HepG2 (cell line): Measurements from ENCODE around the gene GPD1. TPM values are rescaled to one million over a fixed set of nuclear protein-coding genes. Genes with fewer than 3 reads are reported as not detected.
A peak's percentile ranks its signal among the peaks of the same experiment; 100 is the strongest.

ENCODE experiments used
- ATF2 ChIP-seq: sonication (generic); formaldehyde crosslinking; IDR thresholded peaks from 2 replicates; pipeline ENCODE4 v1.4.0; 2020; ENCODE audit warnings: missing genetic modification reagents
- FOXK2 ChIP-seq: fragments of 450-650 bp; IDR thresholded peaks from 2 replicates; pipeline ENCODE4 v1.6.1; 2016
- GABPB1 ChIP-seq: IDR thresholded peaks from 2 replicates; pipeline ENCODE4 v1.6.1; 2016; ENCODE audit warnings: mild to moderate bottlenecking, missing genetic modification reagents, moderate library complexity, missing compliant biosample characterization
- HMG20B ChIP-seq: conservative IDR thresholded peaks from 2 replicates; pipeline ENCODE4 v1.6.1; 2016; ENCODE audit warnings: missing genetic modification reagents, missing compliant biosample characterization
- HOXA9 ChIP-seq: sonication (generic); formaldehyde crosslinking; IDR thresholded peaks from 2 replicates; pipeline ENCODE4 v1.8.1; 2022; ENCODE audit warnings: missing genetic modification reagents, mild to moderate bottlenecking, moderate library complexity, borderline replicate concordance
- KDM2A ChIP-seq: sonication (generic); formaldehyde crosslinking; IDR thresholded peaks from 2 replicates; pipeline ENCODE4 v1.4.0; 2020; ENCODE audit warnings: low read depth, missing genetic modification reagents, borderline replicate concordance
- KLF16 ChIP-seq, 2 experiments: sonication (generic) in 1 of 2; formaldehyde crosslinking in 1 of 2; IDR thresholded peaks; 2 replicates each; pipeline versions ENCODE4 v1.6.1 to v1.8.0; 2016 to 2023; ENCODE audit warnings: missing genetic modification reagents in 2 of 2, missing compliant biosample characterization in 1 of 2
- MYC ChIP-seq: sonication (generic); formaldehyde crosslinking; IDR thresholded peaks from 2 replicates; pipeline ENCODE4 v1.9.0; 2021; ENCODE audit warnings: missing genetic modification reagents, borderline replicate concordance
- NKX3-1 ChIP-seq: sonication (generic); formaldehyde crosslinking; IDR thresholded peaks from 2 replicates; pipeline ENCODE4 v1.5.0; 2020; ENCODE audit warnings: missing genetic modification reagents
- RBAK ChIP-seq: sonication (generic); formaldehyde crosslinking; IDR thresholded peaks from 2 replicates; pipeline ENCODE4 v1.5.1; 2020; ENCODE audit warnings: mild to moderate bottlenecking, missing genetic modification reagents
- SP5 ChIP-seq: IDR thresholded peaks from 2 replicates; pipeline ENCODE4 v1.6.1; 2016; ENCODE audit warnings: low read depth, borderline replicate concordance
- THAP7 ChIP-seq: sonication (generic); formaldehyde crosslinking; IDR thresholded peaks from 2 replicates; pipeline ENCODE4 v1.8.1; 2023; ENCODE audit warnings: mild to moderate bottlenecking, missing genetic modification reagents
- ZNF292 ChIP-seq: sonication (generic); formaldehyde crosslinking; IDR thresholded peaks from 2 replicates; pipeline ENCODE4 v1.8.1; 2022; ENCODE audit warnings: mild to moderate bottlenecking, low read depth, missing genetic modification reagents, borderline replicate concordance
- ZNF333 ChIP-seq: sonication (generic); formaldehyde crosslinking; IDR thresholded peaks from 2 replicates; pipeline ENCODE4 v1.4.0; 2020; ENCODE audit warnings: mild to moderate bottlenecking, missing genetic modification reagents, borderline replicate concordance
- ZNF33A ChIP-seq: sonication (generic); formaldehyde crosslinking; IDR thresholded peaks from 2 replicates; pipeline ENCODE4 v1.5.1; 2020; ENCODE audit warnings: missing genetic modification reagents, mild to moderate bottlenecking, moderate library complexity, borderline replicate concordance
- ZNF367 ChIP-seq: sonication (generic); formaldehyde crosslinking; IDR thresholded peaks from 2 replicates; pipeline ENCODE4 v1.4.0; 2020; ENCODE audit warnings: missing genetic modification reagents, borderline replicate concordance
- ZNF383 ChIP-seq: sonication (generic); formaldehyde crosslinking; IDR thresholded peaks from 2 replicates; pipeline ENCODE4 v1.4.0; 2020; ENCODE audit warnings: missing genetic modification reagents, mild to moderate bottlenecking, borderline replicate concordance
- polyA plus RNA-seq, 8 experiments: library from polyadenylated mRNA; depleted of rRNA in 3 of 8; stranded (reverse) in 7 of 8; unstranded in 1 of 8; fragments of >200 nt; fragmentation: Illumina TruSeq in 4 of 8; extraction: Trizol in 4 of 8; gene quantifications; 2 replicates each; pipeline versions ENCODE4 v1.2.1 to v1.2.3, GENCODE V29; 2011 to 2016; ENCODE audit warnings: low read depth in 4 of 8, missing spikeins in 1 of 8, mixed read lengths in 1 of 8; ENCODE audit not compliant: insufficient read depth in 1 of 8
- total RNA-seq, 5 experiments: library from RNA; depleted of rRNA; stranded (reverse); fragments of >200 nt; fragmentation: Illumina TruSeq; extraction: Trizol; gene quantifications; 2 replicates each; pipeline ENCODE4 v1.2.3, GENCODE V29; 2016; ENCODE audit warnings: low read depth in 1 of 5
- TF ChIP-seq, protein P1 (sequence below): sonication (generic); formaldehyde crosslinking; IDR thresholded peaks from 2 replicates; pipeline ENCODE4 v1.4.0; 2020; ENCODE audit warnings: missing genetic modification reagents
- TF ChIP-seq, protein P2 (sequence below): sonication (generic); formaldehyde crosslinking; IDR thresholded peaks from 2 replicates; pipeline ENCODE4 v1.4.0; 2020; ENCODE audit warnings: missing genetic modification reagents
- TF ChIP-seq, protein P3 (sequence below): sonication (generic); formaldehyde crosslinking; IDR thresholded peaks from 2 replicates; pipeline ENCODE4 v1.5.1; 2020; ENCODE audit warnings: missing genetic modification reagents, mild to moderate bottlenecking, borderline replicate concordance

The GPD1 gene
- total and polyA plus RNA-seq, 2 of the 13 experiments (the other 11 are each of a cell fraction or from before 2014, with no cell fraction given) = 3.7 to 30.6 TPM

GRCh38 chr12:50103767-50104321, at the start of gene GPD1 (continued):
- TF ChIP-seq ATF2 (CRISPR knock-in tag) (no peak), SP5 (CRISPR knock-in tag) (peak; percentile 16; the same call in 1 of the 2 replicates), ZNF383 (CRISPR knock-in tag) (no peak), ZNF367 (CRISPR knock-in tag) (peak; percentile 96), THAP7 (CRISPR knock-in tag) (no peak), ZNF33A (CRISPR knock-in tag) (no peak), HOXA9 (CRISPR knock-in tag) (no peak), ZNF292 (CRISPR knock-in tag) (peak; percentile 43; the same call in 1 of the 2 replicates), MYC (CRISPR knock-in tag) (peak; percentile 78; the same call in 1 of the 2 replicates), GABPB1 (CRISPR knock-in tag) (peak; percentile 40; the same call in 1 of the 2 replicates), KLF16 (CRISPR knock-in tag; IDR thresholded peaks at IDR 0.05) (peak; percentile 23 to 87; a peak in 2 of 4 replicates), KDM2A (CRISPR knock-in tag) (peak; percentile 63; the same call in 1 of the 2 replicates), NKX3-1 (CRISPR knock-in tag) (no peak), ZNF333 (CRISPR knock-in tag) (no peak), FOXK2 (no peak), HMG20B (no peak), RBAK (CRISPR knock-in tag) (no peak)
- TF ChIP-seq, protein P1, sequence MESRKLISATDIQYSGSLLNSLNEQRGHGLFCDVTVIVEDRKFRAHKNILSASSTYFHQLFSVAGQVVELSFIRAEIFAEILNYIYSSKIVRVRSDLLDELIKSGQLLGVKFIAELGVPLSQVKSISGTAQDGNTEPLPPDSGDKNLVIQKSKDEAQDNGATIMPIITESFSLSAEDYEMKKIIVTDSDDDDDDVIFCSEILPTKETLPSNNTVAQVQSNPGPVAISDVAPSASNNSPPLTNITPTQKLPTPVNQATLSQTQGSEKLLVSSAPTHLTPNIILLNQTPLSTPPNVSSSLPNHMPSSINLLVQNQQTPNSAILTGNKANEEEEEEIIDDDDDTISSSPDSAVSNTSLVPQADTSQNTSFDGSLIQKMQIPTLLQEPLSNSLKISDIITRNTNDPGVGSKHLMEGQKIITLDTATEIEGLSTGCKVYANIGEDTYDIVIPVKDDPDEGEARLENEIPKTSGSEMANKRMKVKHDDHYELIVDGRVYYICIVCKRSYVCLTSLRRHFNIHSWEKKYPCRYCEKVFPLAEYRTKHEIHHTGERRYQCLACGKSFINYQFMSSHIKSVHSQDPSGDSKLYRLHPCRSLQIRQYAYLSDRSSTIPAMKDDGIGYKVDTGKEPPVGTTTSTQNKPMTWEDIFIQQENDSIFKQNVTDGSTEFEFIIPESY = no peak
- TF ChIP-seq, protein P2, sequence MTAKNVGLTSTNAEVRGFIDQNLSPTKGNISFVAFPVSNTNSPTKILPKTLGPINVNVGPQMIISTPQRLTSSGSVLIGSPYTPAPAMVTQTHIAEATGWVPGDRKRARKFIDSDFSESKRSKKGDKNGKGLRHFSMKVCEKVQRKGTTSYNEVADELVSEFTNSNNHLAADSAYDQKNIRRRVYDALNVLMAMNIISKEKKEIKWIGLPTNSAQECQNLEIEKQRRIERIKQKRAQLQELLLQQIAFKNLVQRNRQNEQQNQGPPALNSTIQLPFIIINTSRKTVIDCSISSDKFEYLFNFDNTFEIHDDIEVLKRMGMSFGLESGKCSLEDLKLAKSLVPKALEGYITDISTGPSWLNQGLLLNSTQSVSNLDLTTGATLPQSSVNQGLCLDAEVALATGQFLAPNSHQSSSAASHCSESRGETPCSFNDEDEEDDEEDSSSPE (CRISPR knock-in tag) = peak; percentile 30; the same call in 1 of the 2 replicates
- TF ChIP-seq, protein P3, sequence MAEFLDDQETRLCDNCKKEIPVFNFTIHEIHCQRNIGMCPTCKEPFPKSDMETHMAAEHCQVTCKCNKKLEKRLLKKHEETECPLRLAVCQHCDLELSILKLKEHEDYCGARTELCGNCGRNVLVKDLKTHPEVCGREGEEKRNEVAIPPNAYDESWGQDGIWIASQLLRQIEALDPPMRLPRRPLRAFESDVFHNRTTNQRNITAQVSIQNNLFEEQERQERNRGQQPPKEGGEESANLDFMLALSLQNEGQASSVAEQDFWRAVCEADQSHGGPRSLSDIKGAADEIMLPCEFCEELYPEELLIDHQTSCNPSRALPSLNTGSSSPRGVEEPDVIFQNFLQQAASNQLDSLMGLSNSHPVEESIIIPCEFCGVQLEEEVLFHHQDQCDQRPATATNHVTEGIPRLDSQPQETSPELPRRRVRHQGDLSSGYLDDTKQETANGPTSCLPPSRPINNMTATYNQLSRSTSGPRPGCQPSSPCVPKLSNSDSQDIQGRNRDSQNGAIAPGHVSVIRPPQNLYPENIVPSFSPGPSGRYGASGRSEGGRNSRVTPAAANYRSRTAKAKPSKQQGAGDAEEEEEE (CRISPR knock-in tag) = no peak
